ENCODE data around the gene ZNF575. TPM values are rescaled to one million over a fixed set of nuclear protein-coding genes. Genes with fewer than 3 reads are reported as not detected.
A peak's percentile ranks its signal among the peaks of the same experiment; 100 is the strongest.

ZNF575 gene
- polyA plus RNA-seq, 1 donor (not counting 4 experiments of a cell fraction or from before 2014, with no cell fraction given): 0.05 TPM

GRCh38 chr19:43503501-43504425 lies 29.2 kb upstream of the ZNF575 start:
- no peaks in the 10 kb centered on the region for H3K9me1 ChIP-seq (ENCODE audit: control insufficient read depth, extremely low read depth, insufficient read depth, low read length)
- peak overlapping the region; percentile 92 for H2AFZ ChIP-seq (ENCODE audit: control insufficient read depth, low read length)
- no peaks in the 10 kb centered on the region for H3K9me3 ChIP-seq (ENCODE audit: control insufficient read depth, low read depth, low read length)
- dilution Hi-C loops (cut with MboI; ENCODE audit: extremely low pct_ligation_motif_present, low sequenced_read_pairs): no loop called here
- peaks cover 13% of the 10 kb centered on the region for H3K79me2 ChIP-seq (ENCODE audit: control insufficient read depth, insufficient read depth, low read length)
- DNase-seq (ENCODE audit: low read depth, low spot score) (no peak), FAIRE-seq (peak; percentile 82)
- TF ChIP-seq EZH2 (IDR thresholded peaks at IDR 0.05; ENCODE audit: low read length) (no peak), CTCF (optimal IDR thresholded peaks at IDR 0.05 in 1 of 3, IDR thresholded peaks at IDR 0.05 in 1 of 3, conservative IDR thresholded peaks at IDR 0.05 in 1 of 3; ENCODE audit: extremely low read depth in 1 of 3, insufficient read depth in 2 of 3, low read length in 3 of 3) (peak in 1 of 3 experiments; percentile 59)
- peak overlapping the region; percentile 97 for H3K4me2 ChIP-seq (ENCODE audit: control insufficient read depth, extremely low read depth, insufficient read depth, low read depth, low read length)
- H3K36me3 ChIP-seq (ENCODE audit: control insufficient read depth in 2 of 2, extremely low read depth in 1 of 2, insufficient read depth in 2 of 2, low read length in 2 of 2): peaks cover 5 to 20% of the 10 kb centered on the region in 2 experiments
- H3K27me3 ChIP-seq (ENCODE audit: control insufficient read depth, extremely low read depth, insufficient read depth, low read length): no peaks in the 10 kb centered on the region
- peak overlapping the region; percentile 91 for H3K27ac ChIP-seq (ENCODE audit: control insufficient read depth, insufficient read depth, low read length)
- H3K9ac ChIP-seq (ENCODE audit: control insufficient read depth, extremely low read depth, insufficient read depth, low read length): peak overlapping the region; percentile 91
- H3K4me1 ChIP-seq (ENCODE audit: control insufficient read depth, extremely low read depth, insufficient read depth, low read length): peaks cover 8% of the 10 kb centered on the region
- no peaks in the 10 kb centered on the region for H4K20me1 ChIP-seq (ENCODE audit: control insufficient read depth, extremely low read depth, insufficient read depth, low read length)
- peak overlapping the region; percentile 62 to 96 (median 95) for H3K4me3 ChIP-seq (ENCODE audit: control insufficient read depth in 2 of 3, extremely low read depth in 1 of 3, insufficient read depth in 2 of 3, low read depth in 1 of 3, low read length in 3 of 3)

GRCh38 chr19:43504426-43505185 lies 28.4 kb upstream of the ZNF575 start, which contains the start of gene PHLDB3:
TSS of gene PHLDB3 (minus strand) at chr19:43504746. CDS start at chr19:43504118, 628 bp downstream.
- FAIRE-seq (no peak), DNase-seq (ENCODE audit: low read depth, low spot score) (no peak)
- H3K27ac ChIP-seq (ENCODE audit: control insufficient read depth, insufficient read depth, low read length): peak within 1 kb of the TSS; percentile 91
- no peaks in the 10 kb centered on the region for H4K20me1 ChIP-seq (ENCODE audit: control insufficient read depth, extremely low read depth, insufficient read depth, low read length)
- no peaks in the 10 kb centered on the region for H3K9me3 ChIP-seq (ENCODE audit: control insufficient read depth, low read depth, low read length)
- H3K9me1 ChIP-seq (ENCODE audit: control insufficient read depth, extremely low read depth, insufficient read depth, low read length): no peaks in the 10 kb centered on the region
- peaks cover 8 to 22% of the 10 kb centered on the region in 2 experiments for H3K36me3 ChIP-seq (ENCODE audit: control insufficient read depth in 2 of 2, extremely low read depth in 1 of 2, insufficient read depth in 2 of 2, low read length in 2 of 2)
- dilution Hi-C loops (cut with MboI; ENCODE audit: extremely low pct_ligation_motif_present, low sequenced_read_pairs): no loop called here
- no peaks in the 10 kb centered on the region for H3K27me3 ChIP-seq (ENCODE audit: control insufficient read depth, extremely low read depth, insufficient read depth, low read length)
- H3K4me2 ChIP-seq (ENCODE audit: control insufficient read depth, extremely low read depth, insufficient read depth, low read depth, low read length): peak within 1 kb of the TSS; percentile 97
- H3K9ac ChIP-seq (ENCODE audit: control insufficient read depth, extremely low read depth, insufficient read depth, low read length): peak within 1 kb of the TSS; percentile 91
- peaks cover 13% of the 10 kb centered on the region for H3K79me2 ChIP-seq (ENCODE audit: control insufficient read depth, insufficient read depth, low read length)
- peak within 1 kb of the TSS; percentile 62 to 96 (median 95) for H3K4me3 ChIP-seq (ENCODE audit: control insufficient read depth in 2 of 3, extremely low read depth in 1 of 3, insufficient read depth in 2 of 3, low read depth in 1 of 3, low read length in 3 of 3)
- peaks cover 8% of the 10 kb centered on the region for H3K4me1 ChIP-seq (ENCODE audit: control insufficient read depth, extremely low read depth, insufficient read depth, low read length)
- H2AFZ ChIP-seq (ENCODE audit: control insufficient read depth, low read length): peak within 1 kb of the TSS; percentile 92
- TF ChIP-seq CTCF (optimal IDR thresholded peaks at IDR 0.05 in 1 of 3, IDR thresholded peaks at IDR 0.05 in 1 of 3, conservative IDR thresholded peaks at IDR 0.05 in 1 of 3; ENCODE audit: extremely low read depth in 1 of 3, insufficient read depth in 2 of 3, low read length in 3 of 3) (no peak), EZH2 (IDR thresholded peaks at IDR 0.05; ENCODE audit: low read length) (no peak)

Measured in keratinocyte (primary cell).